Right renal pelvis (tissue), 4 donors: ENCODE measurements around the gene C20orf204. TPM values are rescaled to one million over a fixed set of nuclear protein-coding genes. Genes with fewer than 3 reads are reported as not detected.

Source experiments
- DNase-seq, 4 donors: peaks; one replicate each; pipeline ENCODE4 v3.0.0-alpha.2; 2013; ENCODE audit warnings: low read depth in 4 of 4, low spot score in 3 of 4, missing footprints in 1 of 4
- polyA plus RNA-seq, 4 donors: library from polyadenylated mRNA; unstranded; fragments of 120-200 nt; gene quantifications; one replicate each; pipeline ENCODE4 v1.2.1, GENCODE V29; 2013; ENCODE audit not compliant: insufficient read length in 4 of 4

C20orf204 gene
- polyA plus RNA-seq, 4 donors, result 0.62 to 1.1 (median 0.75) TPM

GRCh38 chr20:64041040-64041780, 5.2 kb downstream of the C20orf204 start:
- DNase-seq, result no peak

DNA sequence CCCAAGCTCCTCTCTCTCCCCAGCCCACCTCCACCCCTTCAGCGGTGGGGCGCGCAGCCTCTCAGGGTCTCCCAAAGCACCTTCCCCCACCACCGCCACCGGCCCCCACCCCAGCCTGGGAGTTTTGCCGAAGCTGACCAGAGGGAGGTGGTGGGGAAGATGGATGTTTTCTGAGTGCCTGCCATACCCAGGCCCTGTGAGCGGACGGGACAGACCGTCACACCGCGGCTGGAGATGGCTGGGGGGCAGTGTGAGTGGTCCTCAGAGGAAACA, 5.7 kb downstream of the C20orf204 start:
- DNase-seq, result no peak

- DNase-seq, result no peak
Measured at GRCh38 chr20:64042054-64042781, 6.2 kb downstream of the C20orf204 start.

DNA sequence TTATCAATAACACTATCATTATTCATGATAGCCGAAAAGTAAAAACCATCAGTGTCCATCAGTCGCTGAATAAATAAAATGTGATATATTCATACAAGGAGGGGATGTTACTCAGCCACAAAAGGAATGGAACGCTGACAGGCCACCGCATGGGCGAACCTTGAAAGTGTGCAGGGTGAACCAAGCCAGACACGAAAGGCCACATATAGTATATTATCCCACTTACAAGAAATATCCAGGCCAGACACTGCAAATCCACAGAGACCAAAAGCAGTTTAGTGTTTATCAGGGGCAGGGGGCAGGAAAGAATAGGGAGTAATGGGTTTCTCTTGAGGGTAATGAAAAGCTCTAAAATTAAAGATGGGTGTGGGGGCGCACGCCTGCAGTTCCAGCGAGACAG, 7.8 kb downstream of the C20orf204 start:
- DNase-seq, result no peak

DNA sequence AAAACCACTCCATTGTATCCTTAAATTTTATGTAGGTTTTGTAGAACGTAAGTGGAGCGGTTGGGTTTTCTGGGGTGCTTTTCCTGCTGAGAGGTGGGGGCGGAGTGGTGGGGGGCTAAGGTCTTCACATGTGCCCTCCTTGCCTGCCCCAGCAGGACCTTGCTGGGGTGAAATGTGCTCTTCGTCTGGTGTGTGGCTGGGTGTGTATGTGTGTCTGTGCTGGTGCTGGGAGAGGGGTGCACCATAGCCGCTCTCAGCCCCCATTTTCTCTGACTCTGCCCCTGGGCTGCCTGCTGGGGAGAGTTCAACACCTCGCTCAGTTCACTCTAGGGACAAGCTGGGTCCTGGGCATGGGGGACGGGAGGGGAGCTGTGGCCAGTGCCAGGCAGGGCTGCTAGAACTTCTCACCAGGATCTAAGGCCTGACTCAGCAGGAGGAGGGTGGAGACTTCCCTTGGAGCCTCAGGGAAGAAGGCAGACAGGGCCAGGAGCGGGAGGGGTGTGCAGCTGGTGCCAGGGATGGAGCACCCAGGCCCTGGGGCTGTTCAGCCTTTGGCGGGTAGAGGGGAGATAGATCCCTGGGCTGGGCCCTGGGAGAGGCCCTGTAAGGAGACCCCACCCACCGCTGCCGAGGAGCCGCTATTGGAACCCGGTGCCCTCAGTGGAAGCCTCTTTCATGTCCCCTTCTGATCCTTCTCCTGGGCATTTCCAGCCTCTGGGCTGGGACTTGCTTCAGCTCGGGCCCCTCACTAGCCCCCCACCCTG, 8.7 kb downstream of the C20orf204 start:
- no peak for DNase-seq

DNA sequence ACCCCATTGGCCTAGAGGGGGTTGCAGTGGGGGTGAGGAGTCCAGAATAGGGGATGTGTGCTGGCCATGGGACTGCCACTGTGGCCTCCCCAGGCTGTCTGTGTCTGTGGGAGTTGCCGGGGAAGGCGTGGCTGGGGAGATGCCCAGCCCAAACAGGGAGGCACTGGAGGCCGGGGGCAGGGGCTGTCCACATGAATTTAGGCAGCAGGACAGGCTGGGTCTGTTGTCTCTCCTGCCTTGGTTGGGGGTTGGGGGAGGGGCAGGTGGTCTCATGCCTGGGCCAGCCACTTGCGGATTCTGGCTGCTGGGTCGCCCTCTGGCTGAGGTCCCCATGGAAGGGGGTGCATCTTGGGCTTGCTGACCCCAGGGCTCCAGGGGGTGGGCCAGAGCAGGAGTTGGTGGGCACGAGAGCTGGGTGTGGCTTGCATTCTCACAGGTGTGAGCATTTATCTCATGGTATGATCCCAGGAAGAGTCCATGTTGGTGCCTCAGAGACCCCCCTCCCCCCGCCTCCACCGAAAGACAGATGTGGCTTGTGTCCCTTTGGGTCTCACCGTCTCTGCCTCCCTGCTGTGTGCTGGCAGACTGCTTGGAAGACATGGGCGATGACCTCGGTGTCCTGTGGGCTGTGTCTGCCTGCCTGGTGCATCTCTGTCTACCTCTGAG, 9.5 kb downstream of the C20orf204 start:
- no peak for DNase-seq

GRCh38 chr20:64047046-64047389, 11.0 kb downstream of the C20orf204 start:
- DNase-seq, result no peak

DNA sequence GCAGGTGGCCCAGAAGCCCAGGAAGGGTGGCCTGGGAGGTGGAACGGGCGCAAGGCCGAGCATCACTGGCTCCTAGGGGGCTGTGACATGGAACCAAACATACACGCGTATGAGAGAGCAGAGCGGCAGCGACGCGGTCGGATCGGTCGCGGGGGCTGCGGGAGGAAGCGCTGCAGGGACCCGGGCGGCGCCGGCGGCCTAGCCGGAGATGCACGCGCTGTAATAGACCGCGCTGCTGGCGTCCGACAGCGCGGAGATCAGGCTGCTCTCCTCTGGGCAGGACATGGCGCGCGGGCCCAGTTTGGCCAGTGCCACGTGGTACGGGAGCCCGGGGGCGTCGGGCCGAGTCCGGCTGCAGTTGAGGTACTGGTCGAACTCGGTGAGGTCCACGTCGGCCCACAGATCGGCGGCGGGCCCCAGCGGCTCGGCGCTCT, 12.0 kb downstream of the C20orf204 start:
- DNase-seq, result no peak

DNA sequence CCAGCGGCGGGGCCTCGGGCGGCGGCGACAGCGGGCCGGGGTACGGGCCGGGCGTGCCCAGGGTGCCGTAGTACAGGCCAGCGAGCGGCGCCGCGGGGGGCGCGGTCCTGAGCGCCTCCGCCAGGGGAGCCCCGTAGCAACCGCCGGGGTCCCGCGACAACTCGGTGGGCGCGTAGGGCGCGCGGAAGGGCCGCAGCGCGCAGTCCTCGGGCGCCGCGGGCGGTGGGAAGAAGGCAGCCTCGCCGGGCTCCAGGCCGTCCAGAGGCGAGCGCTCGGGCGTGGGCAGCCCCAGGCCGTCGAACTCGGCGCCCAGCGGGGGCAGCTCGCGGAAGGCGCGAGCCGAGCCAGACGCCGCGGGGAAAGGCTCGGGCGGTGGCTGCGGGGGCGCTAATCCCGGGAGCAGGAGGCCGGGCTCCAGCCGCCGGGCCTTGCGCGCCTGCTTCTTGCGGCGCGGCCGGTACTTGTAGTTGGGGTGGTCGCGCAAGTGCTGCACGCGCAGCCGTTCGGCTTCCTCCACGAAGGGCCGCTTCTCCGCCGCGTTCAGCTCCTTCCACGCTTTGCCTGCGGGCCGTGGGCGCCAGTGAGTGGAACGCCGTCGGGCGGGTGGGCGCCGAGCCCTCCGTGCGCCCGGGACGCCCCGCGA, 12.5 kb downstream of the C20orf204 start:
- DNase-seq, result no peak

DNA sequence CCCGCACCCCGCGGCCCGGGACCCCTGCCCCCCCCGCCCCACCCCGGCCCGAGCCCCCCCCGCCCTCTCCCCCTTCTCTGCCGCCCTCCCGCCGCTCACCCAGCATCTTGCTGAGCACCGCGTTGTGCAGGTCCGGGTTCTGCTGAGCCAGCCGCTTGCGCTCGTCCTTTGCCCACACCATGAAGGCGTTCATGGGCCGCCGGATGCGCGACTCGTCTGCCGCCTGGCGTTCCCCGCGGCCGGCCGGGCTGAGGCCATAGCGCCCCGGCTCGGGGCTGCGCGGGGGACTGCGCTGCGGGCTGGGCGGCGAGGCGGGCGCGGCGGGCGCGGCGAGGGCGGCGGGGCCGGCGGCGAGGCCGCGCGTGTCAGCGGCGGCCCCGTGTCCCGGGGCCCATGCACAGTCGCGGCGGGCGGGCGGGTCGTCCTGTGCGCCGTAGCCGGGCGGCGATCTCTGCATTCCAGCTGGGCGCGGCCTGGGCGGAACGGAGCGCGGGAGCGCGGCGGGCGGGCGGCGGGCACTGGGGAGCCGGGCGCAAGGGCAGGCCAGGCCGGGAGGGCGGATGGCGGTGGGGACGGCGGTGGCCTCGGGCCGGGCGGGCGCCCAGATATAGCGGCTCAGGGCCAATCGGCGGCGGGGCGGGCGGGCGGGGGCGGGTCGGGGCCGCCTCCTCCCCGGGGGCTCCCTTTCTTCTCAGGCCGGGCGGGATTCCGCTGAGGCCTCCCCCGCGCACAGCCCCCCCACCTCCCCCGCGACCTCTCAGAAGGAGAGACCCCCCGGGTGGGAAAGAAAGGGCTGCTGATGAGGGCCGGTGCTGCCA, 13.3 kb downstream of the C20orf204 start, which contains the start of gene SOX18:
TSS of gene SOX18 (minus strand) at position 580 of the 818 bp plus-strand sequence. CDS start at position 457, 123 bp downstream.
- DNase-seq, result no peak

- no peak for DNase-seq
Measured at GRCh38 chr20:64049878-64050260, 13.9 kb downstream of the C20orf204 start.

DNA sequence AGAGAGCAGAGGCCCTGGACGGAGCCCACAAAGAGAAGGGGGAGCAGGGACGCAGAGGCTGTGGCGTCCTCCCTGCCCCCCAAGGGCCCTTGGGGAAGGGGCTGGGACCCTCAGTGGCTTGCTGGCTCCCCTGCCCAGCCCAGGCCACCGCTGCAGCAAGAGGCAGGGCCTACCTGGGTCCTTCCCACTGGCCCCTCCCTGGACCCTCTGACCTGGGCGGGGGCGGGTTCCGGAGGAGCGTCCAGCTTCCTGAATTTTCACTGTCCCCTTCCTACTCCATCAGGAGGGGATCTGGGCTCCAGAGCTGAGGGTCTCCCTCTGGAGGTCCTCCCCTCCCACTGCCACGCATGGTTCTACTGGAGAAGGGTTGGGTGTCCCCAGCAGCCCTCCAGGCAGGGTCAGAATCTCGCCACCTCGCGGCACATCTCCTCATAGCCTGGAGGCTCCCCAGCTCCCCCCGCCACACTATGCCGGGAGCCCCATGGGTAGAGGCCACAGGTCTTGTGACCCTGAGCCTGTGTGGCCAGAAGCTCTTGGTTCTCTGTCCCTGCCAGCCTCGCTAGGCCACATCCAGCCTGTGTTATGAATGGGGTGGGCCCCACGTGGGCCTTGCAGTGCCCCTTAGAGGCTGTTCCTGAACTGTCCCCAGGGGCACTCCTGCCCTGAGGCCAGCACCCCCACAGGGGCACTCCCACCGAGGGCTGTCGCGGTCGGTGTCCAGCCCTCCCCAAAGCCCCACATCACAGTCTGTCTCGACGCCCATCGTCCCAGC, 14.5 kb downstream of the C20orf204 start:
- no peak for DNase-seq

- DNase-seq, result no peak
Measured at GRCh38 chr20:64051033-64051452, 15.1 kb downstream of the C20orf204 start.

GRCh38 chr20:64051561-64052325, 15.8 kb downstream of the C20orf204 start:
- no peak for DNase-seq

DNA sequence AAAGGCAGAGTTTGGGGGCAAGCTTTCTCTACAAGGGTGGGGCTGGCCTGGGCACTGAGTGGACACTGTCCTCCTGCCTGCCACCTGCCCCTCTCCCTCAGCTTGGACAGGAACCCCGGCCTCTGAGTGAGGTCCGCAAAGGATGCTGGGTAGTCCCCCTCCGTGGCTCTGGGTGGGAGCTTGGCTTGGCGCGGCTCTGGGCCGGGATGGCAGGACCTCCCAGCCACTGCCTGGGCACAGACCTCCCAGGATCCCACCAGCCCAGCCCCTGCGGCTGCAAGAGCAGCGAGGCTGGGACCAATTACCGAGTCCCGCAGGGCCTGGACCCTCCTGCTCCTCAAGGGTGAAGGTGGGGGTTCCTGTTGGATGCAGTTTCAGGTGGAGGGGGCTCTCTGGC, 16.3 kb downstream of the C20orf204 start:
- no peak for DNase-seq

- no peak for DNase-seq
Measured at GRCh38 chr20:64052987-64053840, 17.2 kb downstream of the C20orf204 start.
